GM19351 (cell line): ENCODE measurements around the gene CHST11.
A peak's percentile ranks its signal among the peaks of the same experiment; 100 is the strongest.

Source experiments
- ATAC-seq: cut with Tn5 transposase; IDR thresholded peaks from one replicate; pipeline ENCODE4 v1.9.1; 2021; ENCODE audit warnings: mild to moderate bottlenecking, moderate library complexity; ENCODE audit not compliant: unreplicated experiment

The CHST11 gene

DNA sequence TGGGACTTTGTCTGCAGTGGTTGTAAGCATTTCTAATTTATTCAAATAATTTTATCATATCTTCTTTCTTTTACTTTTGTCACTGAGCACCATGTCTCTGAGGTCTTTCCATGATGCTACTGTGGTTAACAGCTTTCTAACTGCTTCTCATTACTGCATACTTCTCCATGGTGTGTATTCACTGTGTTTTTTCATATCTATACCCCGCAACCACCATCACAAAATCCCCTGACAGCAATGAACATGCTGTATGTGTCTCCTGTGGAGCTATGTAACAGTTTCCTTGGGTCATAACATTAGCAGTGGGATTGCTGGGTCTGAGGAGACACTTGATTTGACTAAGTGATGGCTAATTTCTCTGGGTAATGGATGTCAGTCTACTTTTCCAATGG is 29.2 kb upstream of the CHST11 start:
- ATAC-seq = peak; percentile 79

DNA sequence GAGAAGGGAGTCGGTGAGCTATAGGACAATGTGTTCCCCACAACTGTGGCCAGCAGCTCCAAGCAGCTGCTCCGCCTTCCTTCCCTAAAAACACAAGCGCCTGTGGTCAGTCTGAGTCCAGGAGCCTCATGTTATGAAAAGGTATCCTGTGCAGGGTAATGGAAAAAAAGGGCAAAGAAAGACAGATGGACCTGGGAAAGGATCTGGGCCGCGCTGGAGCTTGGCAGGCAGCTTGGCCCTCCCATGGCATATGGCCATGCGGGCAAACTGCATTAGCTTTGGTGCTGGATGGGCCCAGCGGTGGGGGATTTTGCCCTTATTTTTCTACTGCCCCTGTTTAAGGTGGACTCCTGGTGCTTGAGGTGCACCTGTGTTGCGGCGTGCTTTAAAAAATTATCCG is 23.7 kb upstream of the CHST11 start:
- ATAC-seq = no peak

DNA sequence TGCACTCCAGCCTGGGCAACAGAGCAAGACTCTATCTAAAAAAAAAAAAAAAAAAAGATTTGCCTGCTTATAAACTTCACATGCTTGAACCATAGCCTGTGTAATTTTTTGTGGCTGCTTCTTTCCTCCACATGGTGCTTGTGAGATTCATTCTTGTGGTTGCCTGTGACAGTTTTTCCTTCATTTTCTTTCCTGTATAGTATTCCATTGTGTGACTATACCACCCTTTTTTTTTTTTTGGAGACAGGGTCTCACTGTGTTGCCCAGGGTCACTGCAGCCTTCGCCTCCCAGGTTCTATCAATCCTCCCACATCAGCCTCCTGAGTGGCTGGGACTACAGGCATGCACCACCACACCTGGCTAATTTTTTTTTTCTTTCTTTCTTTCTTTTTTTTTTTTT is 22.6 kb upstream of the CHST11 start:
- ATAC-seq = no peak

DNA sequence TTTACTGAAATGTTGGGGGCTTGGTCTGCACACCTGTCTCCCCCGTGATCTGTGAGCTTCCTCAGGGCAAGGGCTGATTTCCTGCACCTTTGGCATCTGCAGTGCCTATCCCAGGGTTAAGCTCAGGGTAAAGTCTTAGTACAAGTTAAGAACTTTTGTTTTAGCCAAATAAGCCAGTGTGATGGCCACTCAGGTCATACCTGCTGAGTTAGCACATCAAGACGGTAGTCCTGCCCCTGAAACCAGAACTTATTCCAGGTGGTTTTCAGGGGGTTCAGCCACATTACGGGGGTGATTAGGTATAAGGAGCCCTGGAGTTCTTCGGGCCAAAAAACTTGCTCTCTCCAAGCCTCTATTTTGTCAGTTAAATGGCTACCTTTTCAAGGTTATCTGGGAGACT is 21.6 kb upstream of the CHST11 start:
- ATAC-seq = no peak

DNA sequence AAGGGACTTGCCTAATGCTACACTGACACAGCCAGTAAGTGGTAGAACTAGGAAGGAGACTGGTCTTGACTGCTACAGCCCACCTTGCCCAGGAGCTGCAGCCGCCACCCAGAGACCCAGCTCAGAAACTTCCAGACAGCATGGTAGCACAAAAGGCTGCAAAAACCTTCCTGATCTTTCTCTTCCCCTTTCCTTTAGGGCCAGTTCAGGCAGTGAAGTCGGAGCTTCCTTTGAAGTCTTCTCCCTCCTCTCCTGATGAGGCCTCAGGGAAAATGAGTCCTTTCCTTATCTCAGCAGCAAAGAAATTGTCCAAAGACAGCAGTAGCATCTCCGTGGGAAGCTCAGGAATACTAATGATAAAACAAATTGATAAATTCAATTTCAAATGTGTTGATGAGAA is 21.0 kb upstream of the CHST11 start:
- ATAC-seq = no peak

DNA sequence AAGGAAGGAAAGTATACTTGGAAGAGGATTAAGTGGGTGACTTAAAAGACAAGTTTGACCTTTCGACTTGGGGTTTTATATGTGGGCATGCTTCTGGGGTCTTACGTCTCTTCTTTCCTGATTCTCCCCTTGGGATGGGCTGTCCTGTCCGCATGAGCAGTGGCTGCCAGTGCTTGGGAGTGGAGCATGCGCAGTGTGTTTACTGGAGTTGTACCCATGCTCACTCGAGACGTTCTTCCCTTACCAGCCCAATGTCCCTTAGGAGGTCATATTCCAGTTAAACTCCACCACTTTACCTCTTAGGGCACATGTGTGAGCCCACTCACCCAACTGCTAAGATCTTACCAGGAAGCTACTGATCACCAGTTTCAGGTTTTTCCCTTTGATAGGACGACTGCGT is 20.0 kb upstream of the CHST11 start:
- ATAC-seq = no peak

DNA sequence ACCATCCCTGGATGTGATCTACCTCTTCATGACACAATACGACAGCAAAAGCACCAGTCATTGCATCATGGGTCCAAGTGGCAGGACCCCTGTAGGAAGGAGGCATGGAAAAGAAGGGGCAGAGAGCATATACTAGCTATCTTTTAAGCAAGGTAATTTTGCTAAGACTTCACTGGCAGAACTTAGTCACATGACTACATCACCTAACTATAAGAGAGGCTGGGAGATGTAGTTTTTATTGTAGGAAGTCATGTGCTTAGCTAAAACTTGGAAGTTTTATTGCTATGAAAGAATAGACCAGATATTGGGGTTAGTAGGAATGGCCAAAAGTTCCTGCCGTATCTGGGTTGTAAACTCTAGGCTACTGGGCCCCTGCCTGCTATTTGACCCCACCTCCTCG is 18.6 kb upstream of the CHST11 start:
- no peak for ATAC-seq

DNA sequence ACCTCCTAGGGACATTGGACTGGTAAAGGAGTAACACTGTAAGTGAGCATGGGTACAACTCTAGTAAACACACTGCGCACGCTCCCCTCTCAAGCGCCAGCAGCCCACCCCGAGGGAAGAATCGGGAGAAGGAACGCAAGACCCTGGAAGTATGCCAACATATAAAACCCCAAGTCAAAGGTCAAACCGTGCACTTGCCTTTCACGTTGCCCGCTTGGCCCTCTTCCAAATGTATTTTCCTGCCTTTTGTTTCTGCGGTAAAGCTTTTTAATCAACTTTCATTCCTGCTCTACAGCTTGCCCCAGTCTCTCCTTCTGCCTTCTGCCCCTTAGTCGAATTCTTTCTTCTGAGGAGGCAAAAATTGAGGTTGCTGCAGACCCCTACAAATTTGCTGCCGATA is 17.6 kb upstream of the CHST11 start:
- no peak for ATAC-seq

DNA sequence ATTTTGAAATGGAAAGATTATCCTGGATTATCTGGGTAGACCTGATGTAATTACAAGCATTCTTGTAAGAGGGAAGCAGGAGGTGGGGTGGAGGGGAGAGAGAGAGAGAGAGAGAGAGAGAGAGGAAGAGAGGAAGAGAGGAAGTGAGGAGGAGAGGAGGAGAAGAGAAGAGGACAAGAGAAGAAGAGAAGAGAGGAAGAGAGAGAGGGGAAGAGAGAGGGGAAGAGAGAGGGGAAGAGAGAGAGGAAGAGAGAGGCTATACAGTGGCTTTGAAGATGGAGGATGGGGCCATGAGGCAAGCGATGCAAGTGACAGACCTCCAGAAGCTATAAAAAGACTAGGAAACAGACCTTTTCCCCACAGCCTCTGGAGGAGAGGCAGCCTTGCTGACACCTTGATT is 13.7 kb upstream of the CHST11 start:
- no peak for ATAC-seq

DNA sequence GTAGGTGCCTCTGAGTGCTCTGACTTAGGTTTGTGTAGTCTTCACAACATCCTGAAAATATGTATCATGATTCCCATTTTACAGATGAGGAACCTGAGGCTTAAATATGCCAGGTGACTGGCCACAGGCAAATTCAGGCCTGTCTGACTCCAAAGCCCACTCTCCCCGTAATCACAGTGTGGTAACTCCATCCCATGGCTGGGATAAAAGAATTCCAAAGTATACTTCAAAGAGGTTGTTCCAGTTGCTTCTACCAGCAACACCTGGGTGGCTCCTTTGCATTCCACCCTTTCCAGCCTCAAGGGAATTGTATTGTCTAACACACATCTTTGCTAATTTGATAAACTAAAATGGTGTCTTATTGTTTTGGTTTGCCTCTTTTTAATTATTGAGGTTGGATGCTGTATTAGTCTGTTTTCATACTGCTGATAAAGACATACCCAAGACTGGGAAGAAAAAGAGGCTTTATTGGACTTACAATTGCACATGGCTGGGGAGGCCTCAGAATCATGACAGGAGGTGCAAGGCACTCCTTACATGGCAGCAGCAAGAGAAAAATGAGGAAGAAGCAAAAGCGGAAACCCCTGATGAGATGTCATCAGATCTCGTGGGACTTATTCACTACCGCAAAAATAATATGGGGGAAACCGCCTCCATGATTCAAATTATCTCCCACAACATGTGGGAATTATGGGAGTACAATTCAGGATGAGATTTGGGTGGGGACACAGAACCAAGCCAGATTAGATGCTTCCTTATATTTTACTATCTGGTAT is 9.9 kb upstream of the CHST11 start:
- ATAC-seq = no peak

DNA sequence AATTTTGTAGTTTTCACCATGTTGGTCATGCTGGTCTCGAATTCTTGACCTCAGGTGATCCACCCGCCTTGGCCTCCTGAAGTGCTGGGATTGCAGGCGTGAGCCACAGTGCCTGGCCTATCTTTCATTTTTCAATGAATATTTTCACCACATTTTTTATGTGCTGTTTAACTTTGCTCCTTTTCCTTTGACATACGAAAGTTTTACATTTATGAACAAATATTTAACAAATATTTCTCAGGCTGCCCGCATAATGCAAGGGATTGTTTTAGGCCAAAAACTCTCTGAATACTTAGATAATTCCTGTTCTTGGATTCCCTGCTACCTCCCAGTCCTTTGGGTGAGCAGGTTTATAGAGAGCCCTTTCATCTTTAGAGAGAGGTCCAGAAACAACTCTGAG is 8.7 kb upstream of the CHST11 start:
- no peak for ATAC-seq

DNA sequence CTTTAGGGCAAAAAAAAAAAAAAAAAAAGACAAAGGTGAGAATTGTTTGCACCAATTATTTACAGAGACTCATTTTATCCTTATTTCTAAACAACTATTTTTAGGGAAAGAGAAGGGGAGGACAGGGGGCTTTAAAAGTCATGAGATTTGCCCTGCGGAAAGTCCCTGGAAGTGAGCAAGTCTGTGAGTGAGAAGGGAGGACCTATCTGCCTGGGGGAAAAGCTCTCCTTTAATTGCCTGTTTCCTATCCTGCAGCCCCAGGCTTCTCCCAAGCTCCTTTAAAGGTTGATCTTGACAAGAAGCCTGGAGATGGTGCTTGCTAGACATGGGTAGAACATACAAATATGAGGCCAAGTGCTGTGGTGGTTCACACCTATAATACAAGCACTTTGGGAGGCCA is 8.3 kb upstream of the CHST11 start:
- no peak for ATAC-seq

DNA sequence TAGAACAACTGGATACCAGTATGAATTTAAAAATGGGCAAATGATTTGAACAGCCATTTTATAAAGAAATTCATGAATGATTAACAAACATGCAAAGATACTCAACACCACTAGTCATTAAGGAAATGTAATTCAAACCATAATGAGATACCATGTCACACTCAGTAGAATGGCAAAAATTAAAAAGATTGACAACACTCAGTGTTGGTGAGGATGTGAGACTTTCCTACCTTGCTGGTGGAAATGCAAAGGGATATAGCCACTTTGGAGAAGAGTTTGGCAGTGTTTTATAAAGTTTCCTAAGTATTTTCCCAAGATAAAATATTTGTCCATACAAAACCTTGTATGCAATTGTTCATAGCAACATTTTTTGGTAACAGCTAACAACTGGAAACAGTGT is 6.0 kb upstream of the CHST11 start:
- ATAC-seq = no peak

DNA sequence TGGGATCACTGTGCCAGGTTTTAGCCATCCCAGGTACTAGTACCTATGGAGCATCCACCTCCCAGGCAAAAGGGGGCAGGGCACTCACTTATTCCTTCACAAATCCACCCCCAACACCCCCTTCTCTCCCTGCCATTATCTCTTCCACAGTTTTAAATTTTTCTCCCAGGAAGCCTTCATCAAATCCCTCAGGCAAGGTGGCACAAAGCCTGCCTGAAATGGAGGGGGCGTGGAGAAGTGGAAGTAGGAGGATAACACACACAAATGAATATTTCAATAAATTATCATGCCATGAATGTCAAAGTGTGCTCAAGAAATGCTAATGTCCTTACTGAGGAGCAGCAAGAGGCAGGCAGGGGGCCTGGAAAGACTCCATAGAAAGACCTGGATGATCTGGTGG is 4.7 kb upstream of the CHST11 start:
- ATAC-seq = no peak

DNA sequence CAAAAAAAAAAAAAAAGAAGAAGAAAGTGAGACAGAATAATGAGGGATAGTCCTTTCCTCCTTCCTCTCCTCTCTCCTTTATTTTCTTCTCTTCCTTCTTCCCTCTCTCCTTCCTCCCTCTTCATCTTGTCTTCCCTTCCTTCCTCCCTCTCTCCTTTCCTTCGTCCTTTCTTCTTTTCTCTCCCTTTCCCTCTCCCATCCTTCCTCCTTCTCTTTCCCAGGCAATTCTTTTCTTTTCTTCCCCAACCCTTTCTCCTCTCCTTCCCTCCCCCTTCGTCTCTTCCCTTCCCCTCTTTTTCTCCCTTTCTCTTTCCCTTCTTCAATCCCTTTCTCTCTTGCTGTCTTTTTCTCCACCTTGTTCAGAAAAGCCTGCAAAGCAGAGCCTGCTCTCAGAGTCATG is 3.6 kb upstream of the CHST11 start:
- no peak for ATAC-seq

DNA sequence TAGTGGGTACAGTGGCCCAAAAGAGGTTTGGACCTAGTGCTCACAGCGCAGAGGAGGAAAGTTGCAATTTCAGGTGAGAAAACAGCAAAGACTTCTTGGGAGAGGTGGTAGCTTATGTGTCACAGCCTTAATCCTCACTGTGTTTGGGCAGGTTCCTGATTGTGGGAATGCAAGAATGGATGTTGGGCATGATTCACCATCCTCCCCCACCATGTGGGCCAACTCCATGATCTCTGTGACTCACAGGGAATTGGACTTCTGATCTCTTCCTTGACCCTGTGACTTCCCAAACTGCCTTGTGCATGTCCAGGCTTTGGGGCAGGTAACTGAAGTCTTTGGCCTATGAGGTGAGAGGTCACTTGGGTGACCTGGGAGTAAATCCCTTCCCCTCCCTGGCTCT is 1.8 kb upstream of the CHST11 start:
- ATAC-seq = no peak

DNA sequence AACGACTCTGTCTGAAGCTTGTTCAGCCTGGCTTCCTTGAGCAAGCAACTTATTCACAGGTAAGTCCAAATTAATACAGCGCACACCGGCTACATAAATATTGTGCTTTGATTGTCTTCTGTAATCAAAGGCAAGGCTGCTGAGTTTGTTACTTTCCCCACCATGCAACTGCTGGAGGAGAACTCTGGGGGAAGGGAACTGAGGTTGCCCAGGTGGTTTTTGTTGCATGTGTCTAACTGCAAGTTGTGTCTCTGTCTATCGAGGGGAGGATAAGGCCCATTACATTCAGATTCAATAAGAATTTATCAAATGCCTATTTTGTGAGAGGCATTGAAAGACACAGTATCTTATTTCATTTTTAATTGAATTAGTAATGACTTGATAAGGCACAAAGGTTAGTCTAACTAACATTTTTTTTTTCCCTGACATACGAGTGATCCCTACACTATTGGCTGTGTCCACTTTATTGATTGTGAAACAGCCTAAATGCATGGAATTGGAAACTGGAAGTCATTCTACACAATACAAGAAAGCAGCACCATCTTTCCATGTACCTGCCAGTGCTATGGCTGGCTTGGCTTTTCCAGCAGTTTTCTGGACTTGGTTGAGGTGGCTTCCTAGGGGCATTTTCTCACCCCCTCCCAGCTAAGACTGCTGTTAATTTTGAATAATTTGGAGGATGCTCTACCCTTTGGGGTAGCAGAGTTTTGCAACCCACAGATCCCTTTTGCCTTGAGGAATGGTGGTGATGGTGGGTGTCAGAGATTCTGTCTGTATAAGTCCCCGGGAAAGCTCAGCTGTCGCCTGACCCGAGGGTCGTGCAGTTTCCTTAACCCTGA is 951 bp upstream of the CHST11 start:
- ATAC-seq = no peak

DNA sequence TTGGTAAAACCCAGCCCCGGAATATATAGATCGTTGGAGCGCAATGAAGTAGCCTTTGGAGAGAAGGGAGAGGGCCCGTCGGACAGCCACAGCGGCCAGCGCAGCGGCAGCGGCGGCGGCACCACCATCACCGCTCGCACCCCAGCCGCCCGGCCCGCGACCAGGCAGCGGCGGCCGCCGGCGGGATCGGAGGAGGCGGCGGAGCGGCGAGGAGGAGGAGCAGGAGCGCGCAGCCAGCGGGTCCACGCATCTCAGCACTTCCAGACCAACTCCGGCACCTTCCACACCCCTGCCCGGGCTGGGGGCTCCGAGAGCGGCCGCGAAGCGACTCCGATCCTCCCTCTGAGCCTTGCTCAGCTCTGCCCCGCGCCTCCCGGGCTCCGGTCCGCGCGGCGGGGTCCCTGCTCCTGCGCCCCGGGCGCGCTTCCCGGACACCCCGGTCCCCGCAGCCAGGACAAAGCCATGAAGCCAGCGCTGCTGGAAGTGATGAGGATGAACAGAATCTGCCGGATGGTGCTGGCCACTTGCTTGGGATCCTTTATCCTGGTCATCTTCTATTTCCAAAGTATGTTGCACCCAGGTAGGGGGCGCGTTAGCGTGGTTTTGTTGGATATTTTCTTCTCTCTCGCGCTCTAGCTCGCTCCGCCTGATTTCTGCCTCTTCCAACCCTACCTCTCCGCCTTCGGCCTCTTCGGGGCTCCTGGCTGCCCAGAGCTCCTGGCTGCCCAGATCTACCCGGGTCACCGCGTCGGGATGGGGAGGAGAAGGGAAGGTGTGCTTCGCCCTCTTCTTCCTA is 400 bp downstream of the CHST11 start:
- ATAC-seq = peak; percentile 31

DNA sequence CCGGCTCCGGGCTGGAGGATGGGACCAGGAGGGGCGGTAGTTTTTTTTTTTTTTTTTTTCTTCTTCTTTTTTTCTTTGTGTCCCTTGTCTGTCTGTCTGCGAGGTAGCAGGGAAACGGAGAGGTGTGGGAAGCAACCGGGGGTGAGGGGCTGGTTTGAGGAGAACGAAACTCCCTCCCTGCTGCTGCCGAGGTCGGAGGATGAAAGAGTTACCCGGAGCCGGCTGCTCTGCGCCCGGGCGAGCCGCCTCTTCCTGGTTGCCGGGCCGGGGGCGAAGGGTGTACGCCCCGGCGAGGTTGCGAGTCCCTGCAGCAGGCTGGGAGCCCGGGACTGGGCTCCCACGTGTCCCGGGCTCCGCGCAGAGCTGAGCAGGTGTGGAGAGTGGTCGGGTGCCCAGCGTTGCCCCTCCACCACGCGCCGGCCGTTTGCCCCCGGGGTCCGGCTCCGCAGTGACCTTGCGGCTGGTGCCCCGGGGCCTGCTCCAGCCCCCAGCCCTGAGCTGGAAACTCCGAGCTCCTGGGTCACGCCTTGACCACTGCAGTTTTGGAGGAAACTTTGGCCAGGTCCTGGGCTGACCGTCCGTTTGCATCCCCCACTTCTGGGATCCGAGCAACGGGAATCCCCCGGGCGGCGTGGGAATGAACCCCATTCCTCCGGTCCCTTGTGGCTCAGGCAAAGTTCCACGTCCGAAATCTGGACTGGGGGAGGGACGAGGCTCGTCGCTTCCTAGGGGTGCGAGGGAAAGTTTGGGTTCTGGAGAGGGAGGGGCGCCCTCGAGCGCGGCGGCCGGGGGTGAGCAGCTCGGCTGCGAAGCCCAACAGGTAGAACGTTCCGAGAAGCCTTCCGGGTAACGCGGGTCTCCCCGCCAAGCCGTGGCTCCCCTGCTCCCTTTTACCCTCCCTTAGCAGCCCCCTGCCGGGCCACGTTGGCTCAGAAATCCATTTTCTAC is 1.3 kb downstream of the CHST11 start:
- no peak for ATAC-seq

DNA sequence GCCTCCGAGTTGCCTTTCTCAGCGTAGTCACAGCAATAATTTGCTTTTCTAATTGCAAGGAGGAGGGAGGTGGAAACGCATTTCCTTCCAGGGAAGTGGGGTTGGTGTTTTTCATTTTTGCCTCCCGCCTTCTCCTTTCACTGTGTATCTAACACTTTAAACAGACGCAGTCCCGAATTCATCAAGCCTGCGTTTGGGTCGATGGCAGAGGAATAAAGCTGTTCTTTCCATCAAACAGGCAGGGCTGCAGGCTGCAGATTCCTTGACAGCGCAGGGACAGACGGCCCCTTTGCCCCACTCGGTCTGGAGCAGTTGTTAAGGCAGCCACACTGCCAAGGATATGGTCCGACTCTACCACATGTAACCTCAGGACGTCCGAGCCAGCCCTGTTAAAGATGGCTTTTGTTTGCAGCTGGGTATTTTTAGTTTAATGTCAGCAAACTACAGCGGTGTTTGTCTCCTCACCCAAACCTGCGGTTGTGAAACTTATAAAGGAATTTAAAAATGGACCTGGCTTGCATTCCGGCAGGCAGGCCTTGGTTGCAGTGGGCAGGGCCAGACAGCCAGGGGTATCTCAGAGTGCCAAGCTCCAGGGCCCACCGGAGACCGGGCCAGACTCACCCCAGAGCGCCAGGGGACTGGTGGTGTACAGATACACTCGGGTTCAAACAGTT is 2.1 kb downstream of the CHST11 start:
- no peak for ATAC-seq
